Measurements from ENCODE around the gene ADIPOR1.
"Not testable (repeated sequence)": the region's sequence is repeated elsewhere in the genome, so short reads cannot be mapped to it uniquely, and the experiment has no call there.

ADIPOR1 gene

DNA sequence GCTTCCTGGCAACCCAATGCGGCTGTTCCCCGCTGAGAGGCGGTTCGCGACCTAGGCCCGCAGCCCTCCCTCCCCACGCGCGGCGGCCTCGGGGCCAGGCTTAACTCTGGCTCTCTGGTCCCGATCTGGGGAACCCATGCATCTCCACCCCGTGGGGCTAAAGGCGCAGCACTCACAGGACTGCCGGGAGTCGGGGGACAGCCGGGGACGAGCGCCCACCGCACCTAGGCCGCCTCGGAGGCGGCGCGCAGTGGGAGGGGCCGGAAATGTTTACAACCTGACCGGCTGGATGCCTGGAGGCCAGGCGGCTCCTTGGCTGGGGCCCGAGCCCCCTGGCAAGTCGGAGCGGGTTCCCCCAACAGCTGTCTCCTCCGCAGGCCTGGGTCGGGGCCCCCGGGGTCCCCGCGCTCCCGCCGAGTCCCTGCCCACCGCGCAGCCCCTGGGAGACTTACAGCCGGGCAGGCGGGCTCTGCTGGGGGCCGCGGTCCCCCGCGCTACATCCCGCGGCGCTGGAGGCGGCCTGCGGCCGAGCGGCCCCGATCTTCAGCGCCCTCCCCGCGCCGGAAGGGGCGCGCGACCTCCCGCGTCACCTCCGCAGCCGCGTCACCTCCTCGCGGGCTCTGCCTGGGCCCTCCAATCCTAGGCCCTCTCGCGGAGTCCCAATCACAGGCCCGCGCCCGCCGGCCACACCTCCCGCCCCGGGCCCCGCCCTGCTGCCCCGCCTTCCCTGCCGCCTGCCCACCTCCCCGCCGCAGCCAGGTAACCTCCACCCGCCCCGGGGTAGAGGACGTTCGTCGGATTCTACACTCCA lies at the start of gene ADIPOR1:
ADIPOR1 (minus strand) TSS at position 580 of the 811 bp plus-strand sequence. CDS start 7,242 bp downstream, outside the sequence.
- peak; percentile 87 to 91 for DNase-seq (ENCODE audit: low read depth in 2 of 2)

- DNase-seq (ENCODE audit: low read depth in 2 of 2), result peak; percentile 91 to 94
Observed at GRCh38 chr1:203006948-203007871, 49.1 kb upstream of the ADIPOR1 start, which contains the start of gene TMEM183A. Gene TMEM183A (plus strand): TSS chr1:203007374. CDS start chr1:203007466, 92 bp downstream.

GRCh38 chr1:203005395-203006142 lies 47.5 kb upstream of the ADIPOR1 start:
- DNase-seq (ENCODE audit: low read depth in 2 of 2), result not testable (repeated sequence)

GRCh38 chr1:203002951-203003350 lies 44.8 kb upstream of the ADIPOR1 start:
- no peak for DNase-seq (ENCODE audit: low read depth in 2 of 2)

- DNase-seq (ENCODE audit: low read depth in 2 of 2), result no peak
Observed at GRCh38 chr1:203001986-203002385, 43.9 kb upstream of the ADIPOR1 start.

GRCh38 chr1:203000217-203000944 lies 42.3 kb upstream of the ADIPOR1 start:
- no peak for DNase-seq (ENCODE audit: low read depth in 2 of 2)

DNA sequence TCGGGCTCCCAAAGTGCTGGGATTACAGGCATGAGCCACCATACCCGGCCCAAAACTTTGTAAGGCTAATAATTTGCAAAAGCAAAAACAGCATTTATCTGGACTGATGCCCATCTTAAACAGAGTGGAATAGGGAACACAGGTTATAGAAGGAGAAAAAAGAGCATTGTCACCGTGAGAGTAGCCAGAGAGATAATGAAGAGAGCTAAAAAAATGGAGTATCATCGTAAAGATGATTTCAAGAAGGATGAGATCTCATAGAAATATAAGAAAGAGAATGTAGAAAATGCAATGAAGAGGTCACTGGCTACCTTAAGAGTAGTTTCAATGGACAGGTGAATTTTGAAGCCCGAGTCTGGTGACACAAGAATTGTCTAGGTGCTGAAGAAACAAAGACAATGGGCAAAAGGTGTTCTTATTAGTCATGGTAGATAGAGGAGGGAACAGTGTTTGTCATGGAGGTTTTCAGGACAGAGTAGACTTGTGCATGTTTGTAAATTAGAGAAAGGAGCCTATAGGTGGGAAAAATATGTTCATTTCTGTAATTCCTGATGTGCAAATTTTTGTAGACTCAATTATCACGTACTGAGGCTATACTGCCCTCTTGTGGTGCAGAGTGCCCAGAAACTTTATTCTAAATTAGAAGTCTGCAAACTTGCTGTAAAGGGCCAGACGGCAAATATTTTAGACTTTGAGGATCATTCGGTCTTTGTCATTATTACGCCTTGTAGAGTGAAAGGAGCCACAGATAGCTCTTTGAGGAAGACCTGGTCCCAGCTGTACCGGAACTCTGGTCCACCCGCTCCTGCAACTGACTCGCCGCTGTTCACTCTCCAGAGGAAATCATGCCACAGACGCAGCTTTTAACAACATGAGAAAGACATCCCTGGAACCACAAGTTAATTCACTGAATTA lies 41.0 kb upstream of the ADIPOR1 start:
- peak; percentile 22 to 60 for DNase-seq (ENCODE audit: low read depth in 2 of 2)

DNA sequence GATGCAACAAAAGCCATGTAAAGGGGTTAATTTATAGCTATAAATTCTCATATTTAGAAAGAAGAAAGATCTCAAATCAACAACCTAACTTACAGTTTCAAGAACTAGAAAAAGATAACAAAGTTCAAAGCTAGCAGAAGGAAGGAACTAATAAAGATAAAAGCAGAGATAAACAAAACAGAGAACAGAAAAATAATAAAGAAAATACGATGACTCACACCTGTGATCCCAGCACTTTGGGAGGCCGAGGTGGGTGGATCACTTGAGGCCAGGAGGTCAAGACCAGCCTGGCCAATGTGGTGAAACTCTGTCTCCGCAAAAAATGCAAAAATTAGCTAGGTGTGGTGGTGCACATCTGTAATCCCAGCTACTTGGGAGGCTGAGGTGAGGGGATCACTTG lies 36.6 kb upstream of the ADIPOR1 start:
- no peak for DNase-seq (ENCODE audit: low read depth in 2 of 2)

- no peak for DNase-seq (ENCODE audit: low read depth in 2 of 2)
Observed at GRCh38 chr1:202991112-202991511, 33.0 kb upstream of the ADIPOR1 start.

DNA sequence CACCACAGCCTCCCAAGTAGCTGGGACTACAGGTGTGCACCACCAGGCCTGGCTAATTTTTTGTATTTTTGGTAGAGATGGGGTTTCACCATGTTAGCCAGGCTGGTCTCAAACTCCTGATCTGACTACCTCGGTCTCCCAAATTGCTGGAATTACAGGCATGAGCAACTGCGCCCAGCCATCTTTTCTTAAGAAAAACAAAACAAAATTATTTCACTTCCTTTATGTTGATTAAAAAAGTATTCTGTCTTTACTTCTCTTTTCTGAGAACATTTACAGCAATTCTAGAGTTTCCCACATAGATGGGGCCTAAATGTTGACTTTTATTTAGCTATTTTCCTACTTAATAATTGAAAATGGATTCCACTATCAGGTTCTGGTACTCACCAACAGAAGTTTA lies 31.8 kb upstream of the ADIPOR1 start:
- DNase-seq (ENCODE audit: low read depth in 2 of 2), result no peak

- no peak for DNase-seq (ENCODE audit: low read depth in 2 of 2)
Observed at GRCh38 chr1:202987922-202988583, 29.9 kb upstream of the ADIPOR1 start.

- no peak for DNase-seq (ENCODE audit: low read depth in 2 of 2)
Observed at GRCh38 chr1:202987255-202987654, 29.1 kb upstream of the ADIPOR1 start.

DNA sequence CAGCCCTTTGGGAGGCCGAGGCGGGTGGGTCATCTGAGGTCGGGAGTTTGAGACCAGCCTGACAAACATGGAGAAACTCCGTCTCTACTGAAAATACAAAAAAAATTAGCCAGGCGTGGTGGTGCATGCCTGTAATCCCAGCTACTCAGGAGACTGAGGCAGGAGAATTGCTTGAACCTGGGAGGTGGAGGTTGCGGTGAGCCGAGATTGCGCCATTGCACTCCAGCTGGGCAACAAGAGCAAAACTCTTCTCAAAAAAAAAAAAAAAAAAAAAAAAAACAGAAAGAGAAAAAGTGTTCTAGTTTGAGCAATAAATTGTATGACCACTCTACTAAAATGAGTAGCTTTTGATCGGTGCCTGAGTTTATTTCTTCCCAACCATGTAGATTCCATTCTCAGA lies 28.0 kb upstream of the ADIPOR1 start:
- DNase-seq (ENCODE audit: low read depth in 2 of 2), result not testable (repeated sequence)

- no peak for DNase-seq (ENCODE audit: low read depth in 2 of 2)
Observed at GRCh38 chr1:202982715-202983430, 24.8 kb upstream of the ADIPOR1 start.

DNA sequence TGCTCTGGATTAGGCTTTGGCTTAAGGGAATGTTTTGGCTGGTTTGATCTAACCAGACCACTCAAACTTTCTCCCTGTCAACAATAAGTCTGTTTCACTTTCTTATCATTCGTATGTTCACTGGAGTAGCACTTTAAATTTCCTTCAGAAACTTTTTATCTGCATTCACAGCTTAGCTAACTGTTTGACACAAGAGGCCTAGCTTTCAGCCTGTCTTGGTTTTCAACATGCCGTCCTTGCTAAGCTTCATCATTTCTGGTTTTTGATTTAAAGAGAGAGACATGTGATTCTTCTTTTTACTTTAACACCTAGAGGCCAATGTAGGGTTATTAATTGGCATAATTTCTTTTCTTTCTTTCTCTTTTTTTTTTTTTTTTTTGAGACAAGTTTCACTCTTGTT lies 23.8 kb upstream of the ADIPOR1 start:
- no peak for DNase-seq (ENCODE audit: low read depth in 2 of 2)

DNA sequence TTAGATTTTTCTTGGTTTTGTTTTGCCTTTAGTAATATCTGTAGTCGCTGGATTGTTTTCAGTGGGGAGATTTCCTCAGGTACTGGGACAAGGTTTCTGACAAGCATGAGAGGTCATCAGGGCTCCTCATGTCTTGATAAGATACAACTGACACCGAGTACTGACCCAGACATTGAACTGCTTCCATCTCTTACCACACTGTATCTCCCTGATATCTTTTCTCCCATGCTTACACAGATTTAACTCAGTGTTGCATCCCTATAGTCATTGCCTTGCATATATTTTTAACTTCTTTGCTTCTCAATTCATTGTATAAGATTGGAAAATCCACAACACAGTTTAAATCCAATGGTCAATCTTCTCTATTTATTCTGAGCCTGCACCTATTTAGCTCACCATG lies 21.3 kb upstream of the ADIPOR1 start:
- DNase-seq (ENCODE audit: low read depth in 2 of 2), result no peak

GRCh38 chr1:202976633-202977032 lies 18.5 kb upstream of the ADIPOR1 start:
- DNase-seq (ENCODE audit: low read depth in 2 of 2), result no peak

GRCh38 chr1:202974856-202975255 lies 16.7 kb upstream of the ADIPOR1 start:
- no peak for DNase-seq (ENCODE audit: low read depth in 2 of 2)

GRCh38 chr1:202972046-202972445 lies 13.9 kb upstream of the ADIPOR1 start:
- no peak for DNase-seq (ENCODE audit: low read depth in 2 of 2)
